Endometrial microvascular endothelial cells (primary cell): ENCODE data around the gene CHD2. TPM values are rescaled to one million over a fixed set of nuclear protein-coding genes. Genes with fewer than 3 reads are reported as not detected.
"Not testable (repeated sequence)": the region's sequence is repeated elsewhere in the genome, so short reads cannot be mapped to it uniquely, and the experiment has no call there.

Experiments
- in situ Hi-C: cut with HindIII; loops from 2 replicates; pipeline ENCODE4 v1.10.0; 2017; ENCODE audit warnings: low sequenced_read_pairs, low pct_unique_long_range_greater_than_20kb; ENCODE audit errors: inconsistent ontology term
- total RNA-seq: library from RNA; depleted of rRNA; stranded (reverse); fragments of >200 nt; gene quantifications from one replicate; pipeline ENCODE4 v1.2.3, GENCODE V29; 2015; ENCODE audit errors: inconsistent ontology term

CHD2 gene
- total RNA-seq, 1 donor from 2014 or later: 39.8 TPM

DNA sequence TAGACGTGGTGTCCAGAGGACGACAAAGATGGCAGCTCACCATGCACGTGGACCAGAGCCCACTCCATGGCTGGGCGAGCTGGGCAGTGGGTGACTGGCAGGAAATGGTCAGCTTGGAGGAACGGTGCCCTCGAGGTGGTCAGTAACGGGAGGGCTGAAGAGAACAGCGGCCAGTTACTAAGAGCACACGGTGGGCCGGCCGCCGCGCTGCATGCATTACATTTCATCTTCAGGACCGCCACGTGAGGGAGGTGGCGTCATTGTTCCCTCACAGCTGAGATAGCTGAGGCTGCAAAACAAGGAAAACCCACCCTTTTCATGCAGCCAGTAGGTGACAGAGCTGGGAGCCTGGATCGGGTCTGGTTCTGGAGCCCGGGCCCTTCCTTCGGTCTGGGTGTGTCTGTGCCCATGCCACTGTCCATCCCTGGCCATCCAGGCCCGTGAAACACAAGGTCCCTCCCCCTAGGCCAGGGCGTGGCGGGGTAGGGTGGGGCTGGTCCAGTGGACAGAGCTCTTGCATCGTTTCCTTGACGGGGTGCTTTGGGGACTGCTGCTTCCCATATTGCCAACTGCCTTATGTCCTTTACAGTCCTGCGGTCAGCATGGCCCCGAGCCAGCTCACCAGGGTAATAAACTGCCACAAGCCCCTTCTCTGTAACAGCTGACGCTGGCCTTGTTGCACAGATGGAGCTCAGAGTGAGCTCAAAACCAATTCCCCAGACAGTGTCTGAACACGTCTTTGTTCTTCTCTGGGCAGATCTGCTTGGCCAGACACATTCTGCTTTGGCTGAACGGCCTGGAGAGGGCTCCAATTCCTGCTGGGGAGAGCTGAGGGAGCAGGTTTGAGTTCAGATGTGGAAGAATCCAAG is 137.1 kb downstream of the CHD2 start:
- in situ Hi-C loops: no loop called here

DNA sequence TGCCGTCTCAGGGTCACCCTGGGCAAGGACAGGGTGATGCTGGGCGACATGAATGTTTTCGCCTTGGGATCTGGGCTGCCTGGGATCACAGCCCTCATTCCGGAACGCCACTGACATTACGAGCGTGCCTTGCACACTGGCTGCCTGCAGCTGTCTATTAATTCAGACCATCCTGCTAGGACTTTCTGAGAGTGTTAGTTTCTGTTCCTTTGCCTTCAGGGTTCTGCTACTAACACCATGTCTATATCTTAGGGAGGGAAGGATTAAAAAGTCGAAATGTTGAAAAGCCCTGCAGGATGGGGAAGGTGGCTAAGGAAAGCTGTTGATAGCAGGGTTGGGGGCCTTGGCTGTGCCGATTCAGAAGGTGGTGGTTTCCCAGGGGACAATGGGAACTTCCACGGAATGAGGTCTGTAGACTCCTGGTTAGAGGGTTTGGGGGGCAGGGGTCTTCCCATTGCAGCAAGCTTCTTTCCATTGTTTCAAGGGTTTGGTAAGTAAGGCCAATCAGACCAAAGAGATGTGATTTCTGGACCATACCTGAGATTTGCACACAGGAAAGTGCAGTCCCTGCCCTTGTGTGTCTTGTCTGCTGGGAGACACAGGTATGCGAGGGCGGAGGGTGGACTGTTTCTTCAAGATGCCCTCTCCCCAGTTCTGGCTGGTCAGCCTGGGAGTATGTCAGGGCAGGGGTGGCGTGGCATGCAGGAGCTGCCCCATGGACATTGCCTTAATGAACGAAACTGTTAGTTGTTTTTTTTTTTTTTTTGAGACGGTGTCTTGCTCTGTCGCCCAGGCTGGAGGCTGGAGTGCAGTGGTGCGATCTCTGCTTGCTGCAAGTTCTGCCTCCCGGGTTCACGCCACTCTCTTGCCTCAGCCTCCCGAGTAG is 137.9 kb downstream of the CHD2 start:
- in situ Hi-C loops: no loop called here

DNA sequence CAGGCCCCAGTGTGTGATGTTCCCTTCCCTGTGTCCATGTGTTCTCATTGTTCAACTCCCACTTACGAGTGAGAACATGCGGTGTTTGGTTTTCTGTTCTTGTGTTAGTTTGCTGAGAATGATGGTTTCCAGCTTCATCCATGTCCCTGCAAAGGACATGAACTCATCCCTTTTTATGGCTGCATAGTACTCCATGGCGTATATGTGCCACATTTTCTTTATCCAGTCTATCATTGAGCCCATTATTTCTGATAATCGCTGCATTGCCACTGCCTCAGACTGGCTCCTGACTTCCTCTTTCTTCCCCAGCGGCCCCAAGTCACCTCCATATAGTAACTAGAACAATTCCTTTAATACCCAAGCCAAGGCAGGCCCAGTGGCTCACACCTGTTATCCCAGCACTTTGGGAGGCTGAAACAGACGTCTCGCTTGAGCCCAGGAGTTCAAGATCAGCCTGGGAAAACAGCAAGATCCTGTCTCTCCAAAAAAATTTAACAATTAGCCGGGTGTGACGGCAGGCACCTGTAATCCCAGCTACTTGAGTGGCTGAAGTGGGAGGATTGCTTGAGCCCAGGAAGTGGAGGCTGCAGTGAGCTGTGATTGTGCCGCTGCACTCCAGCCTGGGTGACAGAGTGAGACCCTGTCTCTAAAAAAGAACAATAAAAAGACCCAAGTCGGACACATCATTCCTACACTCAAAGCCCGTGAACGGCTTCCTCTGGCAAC is 139.6 kb downstream of the CHD2 start:
- in situ Hi-C loops: not testable (repeated sequence)

DNA sequence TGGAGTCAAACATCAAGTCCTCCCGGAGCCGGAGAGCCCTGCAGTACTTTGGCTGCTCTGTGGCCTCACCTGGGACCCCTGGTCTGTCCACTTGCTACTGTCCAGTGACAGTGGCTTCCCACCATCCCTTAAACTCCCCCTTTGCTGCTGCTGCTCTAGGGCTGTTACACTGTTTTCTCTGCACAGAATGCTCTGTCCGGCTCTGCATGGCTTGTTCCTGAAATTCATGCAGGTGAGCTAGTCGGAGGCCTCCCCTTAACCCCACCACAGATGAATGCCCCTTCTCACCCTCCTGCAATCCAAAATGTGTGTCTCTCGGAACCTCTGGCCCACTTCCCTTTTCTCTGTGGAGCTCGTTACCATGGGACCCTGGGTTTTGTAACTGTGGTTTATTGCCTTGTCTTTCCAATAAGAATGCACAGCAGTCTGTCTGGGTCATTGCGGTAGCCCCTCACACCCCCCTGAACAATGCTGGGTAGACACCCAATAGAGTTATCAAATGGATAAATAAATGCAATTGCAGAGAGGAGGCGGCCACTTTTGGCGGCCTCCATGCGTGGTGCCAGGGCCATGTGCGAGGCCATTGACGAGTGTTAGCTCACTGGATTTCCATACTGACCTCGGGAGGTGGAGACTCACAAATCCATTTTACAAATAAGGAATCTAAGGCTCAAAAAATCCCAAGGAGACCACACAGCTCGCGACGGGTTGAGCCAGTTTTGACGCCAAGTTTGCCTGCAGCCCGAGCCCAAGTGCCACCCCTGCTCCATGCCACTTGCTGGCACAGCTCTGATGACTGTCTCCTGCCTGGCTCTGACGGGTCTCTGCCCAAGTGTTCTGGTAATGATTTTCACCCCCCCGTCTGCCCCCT is 140.4 kb downstream of the CHD2 start:
- in situ Hi-C loops: no loop called here

DNA sequence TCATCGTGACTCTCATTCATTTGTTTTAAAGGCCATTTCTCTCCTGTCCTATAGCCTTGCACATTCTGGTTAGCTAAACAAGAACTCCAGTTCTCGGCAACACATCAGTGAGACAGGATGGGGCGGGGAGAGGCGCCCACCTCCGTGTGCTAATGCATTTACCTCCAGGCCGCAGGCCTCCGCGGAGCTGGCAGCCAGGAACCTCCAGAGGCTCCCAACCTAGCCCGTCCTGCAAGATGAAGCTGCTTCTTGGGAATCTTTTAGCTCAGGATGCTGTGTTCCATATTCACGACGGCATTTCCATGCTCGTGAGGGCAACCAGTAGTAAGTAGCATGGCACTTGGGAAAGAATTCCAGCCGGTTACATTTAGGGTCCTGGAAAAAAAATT is 141.0 kb downstream of the CHD2 start:
- in situ Hi-C loops: no loop called here

DNA sequence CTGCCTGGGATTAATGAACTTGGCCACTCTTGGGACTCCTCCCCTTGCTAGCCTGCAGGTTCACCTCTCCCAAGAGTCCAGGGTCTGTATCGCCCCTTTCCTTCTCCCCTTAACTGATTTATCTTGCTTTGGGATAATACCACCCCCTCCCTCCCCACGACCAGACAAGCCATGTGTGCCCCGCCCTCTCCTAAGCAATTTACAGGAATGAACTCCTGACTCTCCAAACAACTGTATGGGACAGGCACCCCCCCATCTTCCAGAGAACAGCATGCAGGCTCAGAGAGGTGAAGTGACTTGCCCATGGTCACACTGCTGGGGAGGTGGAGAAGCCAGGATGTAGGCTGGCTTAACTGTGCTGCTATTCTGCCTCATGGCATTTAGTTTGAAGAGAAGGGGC is 142.1 kb downstream of the CHD2 start:
- in situ Hi-C loops: no loop called here

DNA sequence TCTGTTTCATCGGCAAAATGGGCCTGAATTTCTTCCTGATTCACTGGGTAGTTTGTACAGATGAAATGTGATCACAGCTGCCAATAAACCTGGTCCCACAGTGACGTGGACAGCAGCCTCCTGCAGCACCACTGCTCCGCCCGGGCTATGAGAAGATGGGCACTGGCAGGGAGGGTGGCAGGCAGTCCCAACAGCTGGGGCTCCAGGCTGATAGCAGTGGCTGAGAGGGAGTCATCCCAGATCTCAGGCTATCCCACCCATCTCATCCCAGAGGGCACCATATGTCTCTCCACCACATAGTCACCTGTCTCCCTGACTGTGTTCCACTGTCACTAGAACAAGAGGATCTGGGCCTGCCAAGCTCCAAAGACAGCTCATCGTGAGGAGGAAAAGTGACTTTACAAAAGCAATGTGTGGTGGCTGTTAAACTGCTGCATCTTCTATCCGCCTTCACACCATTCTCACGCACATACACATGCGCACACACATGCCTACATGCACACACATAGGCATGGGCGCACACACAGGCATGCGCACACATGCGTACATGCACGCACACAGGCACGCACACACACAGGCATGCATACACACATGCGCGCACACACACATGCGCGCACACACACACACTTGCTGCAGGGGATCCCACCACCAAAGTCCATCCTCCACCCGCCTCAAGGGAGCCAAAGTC is 142.7 kb downstream of the CHD2 start:
- in situ Hi-C loops: no loop called here

DNA sequence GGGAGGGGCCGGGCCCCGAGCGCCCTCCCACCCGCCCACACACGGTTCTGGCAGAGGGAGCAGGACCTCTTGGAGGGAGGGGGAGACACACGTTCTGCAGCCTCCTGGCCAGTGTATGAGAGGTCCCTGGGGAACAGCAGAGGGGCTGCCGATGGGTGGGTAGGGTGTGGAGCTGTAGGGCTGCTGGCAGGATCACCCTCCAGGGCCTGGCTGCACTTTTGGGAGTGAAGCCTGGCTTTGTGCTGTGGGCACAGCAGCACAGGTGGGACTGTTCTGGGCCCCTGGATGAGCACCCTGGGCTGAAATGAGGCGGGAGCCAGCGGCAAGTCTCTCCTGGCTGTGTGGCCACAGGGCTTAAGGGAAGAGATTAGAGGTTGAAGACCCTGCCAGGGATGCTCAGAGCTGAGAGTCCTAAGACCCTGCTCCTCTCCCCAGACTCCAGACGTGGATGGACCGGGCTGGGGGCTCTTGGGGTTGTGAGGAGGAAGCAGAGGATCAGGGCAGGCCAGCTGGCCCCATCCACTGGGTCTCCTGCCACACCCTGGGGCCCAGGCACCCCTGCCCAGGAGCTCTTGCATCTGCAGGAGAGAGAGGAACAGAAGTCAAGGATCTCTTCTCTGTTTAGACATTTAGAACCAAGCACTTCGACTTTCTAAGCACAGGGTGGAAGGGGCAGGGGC is 143.6 kb downstream of the CHD2 start:
- in situ Hi-C loops: no loop called here

DNA sequence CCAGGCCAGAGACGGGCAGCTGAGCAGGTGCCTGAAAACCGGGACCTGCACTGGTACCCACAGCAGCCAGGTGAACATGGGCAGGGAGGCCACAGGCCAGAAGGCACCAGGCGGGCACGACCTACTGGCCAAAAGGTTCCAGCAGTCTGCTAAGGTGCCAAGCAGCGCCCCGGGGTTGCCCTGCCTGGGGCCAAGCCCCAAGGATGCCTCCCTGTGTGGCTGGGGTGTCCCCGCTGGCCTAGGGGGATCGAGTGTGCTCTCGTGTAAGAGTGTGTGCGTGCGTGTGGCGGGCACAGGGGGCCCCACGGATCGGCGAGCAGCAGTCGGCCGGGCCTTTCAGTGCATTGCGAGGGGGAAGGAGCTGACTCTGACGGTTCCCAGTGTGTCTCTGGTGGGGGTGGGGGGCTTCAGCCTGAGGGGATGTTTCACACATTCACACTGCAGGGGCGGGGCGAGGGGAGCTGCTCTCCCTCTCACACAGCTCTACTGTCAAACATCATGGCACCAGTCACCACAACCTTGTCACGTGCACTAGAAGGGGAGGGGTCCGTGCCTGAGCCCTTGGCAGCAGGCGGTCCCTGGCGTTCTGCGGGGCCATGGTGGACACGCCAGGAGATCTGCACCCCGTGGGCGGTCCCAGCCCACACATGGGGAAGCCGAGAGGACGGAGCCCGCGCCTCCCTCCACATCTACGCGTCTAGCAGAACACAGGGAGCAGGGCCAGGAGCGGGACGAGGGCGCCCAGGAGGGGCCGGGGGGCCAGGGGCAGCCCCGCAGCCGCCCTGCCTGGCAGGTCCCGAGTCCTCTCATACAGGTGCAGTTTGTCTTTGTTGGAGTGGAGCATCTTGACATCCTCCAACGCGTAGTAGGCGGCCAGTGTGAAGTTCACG is 144.4 kb downstream of the CHD2 start:
- in situ Hi-C loops: no loop called here

DNA sequence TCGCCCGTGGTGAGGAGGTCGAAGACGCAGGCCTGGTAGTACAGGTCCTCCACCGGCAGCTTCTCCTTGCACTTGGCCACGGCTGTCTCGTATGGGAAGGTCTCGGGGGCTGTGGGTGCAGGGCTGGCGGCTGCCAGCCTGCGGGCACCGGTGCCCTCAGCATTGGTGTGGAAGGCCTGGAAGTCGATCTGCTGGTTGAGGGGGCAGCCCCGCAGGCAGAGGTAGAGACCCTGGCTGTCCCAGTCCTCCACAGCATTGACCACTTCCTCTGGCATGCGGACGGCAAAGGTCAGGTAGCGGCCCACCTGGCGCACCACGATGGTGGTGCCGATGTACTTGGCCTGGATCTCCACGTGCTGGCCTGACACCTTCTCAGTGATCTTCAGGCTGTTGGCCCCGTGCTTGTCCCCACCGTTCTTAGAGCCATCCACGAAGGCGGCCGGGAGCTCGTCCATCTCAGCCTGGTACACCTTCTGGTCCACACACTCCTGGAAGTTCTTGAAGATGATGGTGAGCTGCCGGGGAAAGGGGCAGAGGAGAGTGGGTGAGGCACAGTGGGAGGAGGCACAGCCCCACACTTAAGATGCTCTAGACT is 145.2 kb downstream of the CHD2 start:
- in situ Hi-C loops: no loop called here

DNA sequence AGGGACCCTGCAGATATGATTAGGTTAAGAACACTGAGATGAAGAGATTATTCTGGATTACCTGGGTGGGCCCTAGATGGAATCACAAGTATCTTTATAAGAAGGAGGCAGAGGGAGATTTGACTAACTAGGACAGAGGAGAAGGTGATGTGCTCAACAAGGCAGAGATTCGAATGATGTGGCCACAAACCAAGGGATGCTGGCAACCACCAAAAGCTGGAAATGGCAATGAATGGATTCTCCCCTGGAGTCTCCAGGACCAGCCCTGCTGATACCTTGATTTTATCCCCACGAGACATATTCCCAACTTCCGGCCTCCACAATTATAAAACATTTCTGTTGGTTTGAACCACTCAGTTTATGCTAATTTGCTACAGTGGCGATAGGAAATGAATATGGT is 146.0 kb downstream of the CHD2 start:
- in situ Hi-C loops: no loop called here

DNA sequence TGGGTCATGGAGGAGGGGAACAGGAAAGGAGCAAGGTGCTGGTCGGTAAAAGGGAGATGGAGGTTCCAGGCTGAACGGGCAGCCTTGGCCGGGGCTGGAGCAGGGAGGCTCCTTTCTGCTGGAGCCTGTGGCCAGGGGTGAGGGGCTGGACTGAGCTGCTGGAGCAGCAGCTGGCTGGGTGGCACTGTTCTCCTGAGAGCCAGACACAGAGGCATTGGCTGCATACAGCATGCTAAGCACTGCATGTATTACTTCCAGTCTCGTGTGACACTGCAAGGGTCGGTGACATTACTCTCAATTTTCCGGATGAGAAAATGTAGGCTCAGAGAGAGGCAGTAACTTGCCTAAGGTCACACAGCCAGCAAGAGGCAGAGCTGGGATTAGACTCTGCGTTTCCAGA is 146.6 kb downstream of the CHD2 start:
- in situ Hi-C loops: no loop called here

DNA sequence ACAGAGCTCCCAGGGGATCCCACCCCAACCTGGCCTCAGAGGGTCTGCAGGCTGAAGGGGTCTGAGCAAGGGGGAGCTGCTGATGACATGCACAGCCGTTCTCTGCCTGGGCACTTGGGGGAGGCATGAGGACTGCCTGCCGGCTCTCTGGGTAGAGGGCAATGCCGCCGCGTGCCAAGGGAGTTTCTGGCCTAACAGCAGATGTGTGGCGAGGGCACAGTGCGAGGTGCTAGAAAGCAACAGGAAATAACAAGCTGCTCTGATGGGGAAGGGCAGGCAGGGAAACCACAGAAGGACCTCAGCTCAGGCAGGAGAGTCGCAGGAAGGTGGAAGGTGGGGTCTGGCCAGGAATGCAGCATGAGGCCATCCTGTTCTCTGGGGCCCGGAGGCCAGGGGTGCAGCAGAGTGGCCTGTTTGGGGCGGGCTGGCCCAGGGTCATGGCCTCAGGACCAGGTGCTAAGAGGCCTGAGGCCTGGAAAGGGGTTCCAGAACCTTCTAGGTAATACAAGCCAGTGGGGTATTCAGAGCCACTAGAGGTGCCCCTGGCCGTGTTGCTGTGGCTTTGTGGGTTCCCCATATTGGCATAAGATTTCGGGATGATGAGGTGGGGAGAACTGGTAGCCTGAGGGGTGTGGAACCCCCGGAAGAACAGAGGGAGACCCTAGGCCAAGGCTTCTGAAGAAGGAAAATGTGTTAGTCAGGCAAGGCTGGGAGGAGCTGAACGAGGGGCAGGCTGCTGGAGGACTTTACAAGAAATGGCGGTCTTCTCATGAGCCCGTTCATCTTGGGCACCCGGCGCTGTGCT is 147.7 kb downstream of the CHD2 start:
- in situ Hi-C loops: no loop called here

DNA sequence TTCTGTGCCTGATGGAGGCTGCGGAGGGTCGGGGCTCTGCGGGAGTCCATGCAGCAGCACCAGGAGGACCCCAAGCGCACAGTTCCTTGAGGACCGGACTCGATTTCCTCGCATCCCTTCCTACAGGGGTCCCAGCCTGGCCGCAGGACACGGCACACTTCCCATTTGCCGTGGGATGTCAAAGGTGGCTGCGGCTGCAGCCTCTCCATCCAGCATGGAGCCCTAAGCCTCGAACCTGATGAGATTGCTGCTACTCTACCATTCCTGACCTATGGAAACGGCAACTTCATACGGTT is 148.2 kb downstream of the CHD2 start:
- in situ Hi-C loops: no loop called here

DNA sequence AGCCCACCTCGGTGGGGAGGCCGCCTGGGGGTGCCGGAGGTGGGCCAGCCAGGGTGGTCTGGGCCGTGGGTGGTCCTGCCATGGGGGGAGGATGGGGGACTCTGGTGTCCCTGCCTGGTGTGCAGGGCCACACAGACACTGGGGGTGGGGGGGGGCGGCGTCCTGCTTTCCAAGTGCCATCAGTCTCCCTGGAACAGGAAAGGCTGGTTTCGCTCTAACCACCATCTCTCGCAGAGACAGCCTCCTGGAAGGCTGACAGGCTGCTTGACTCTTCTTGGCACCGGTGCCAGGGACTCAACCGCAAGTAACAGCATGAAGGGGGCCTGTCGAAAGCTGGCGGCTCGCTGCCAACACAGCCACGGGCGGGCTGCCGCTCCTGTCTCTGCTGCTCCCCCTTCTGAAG is 148.6 kb downstream of the CHD2 start:
- in situ Hi-C loops: no loop called here

DNA sequence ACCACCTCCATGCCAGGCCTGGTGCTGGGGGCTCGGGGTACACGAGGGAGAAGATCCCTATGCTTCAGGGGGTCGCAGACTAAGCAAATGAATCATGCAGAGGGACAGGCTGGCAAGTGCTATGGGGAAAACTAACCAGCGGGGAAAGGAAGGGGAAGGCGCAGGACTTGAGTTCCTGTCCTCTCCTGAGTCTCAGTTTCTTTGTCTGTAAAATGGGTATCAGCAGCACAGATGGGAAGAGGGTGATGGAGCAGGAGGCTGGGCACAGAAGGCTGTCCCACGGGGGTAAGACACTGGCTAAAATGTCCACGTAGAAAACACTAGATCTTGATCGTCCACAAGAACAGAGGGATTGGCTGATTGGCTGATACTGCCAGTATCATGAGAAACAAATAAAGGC is 149.1 kb downstream of the CHD2 start:
- in situ Hi-C loops: no loop called here
